HCT116 (cell line): ENCODE data around the gene GJC1. TPM values are rescaled to one million over a fixed set of nuclear protein-coding genes. Genes with fewer than 3 reads are reported as not detected.

Source experiments
- ATAC-seq: fragments of 200-7000 bp; cut with Tn5 transposase; 2 replicates; pipeline ENCODE4 v1.9.1; 2020; ENCODE audit warnings: mild to moderate bottlenecking, moderate library complexity
- BruUV-seq: library from RNA; stranded (reverse); fragments of 400-500 nt; replicated peaks from 2 replicates; lab custom pipeline; 2021; lab: Mats Ljungman, UMichigan
- CTCF ChIA-PET: fragments of 300-600 bp; sonication (Branson Sonifier 250); formaldehyde crosslinking; loops from one replicate; lab custom pipeline; 2021; ENCODE audit warnings: antibody characterized with exemption; lab: Charles Lee
- POLR2A ChIA-PET: fragments of 300-600, 350-600 bp; sonication (Branson Sonifier 250); formaldehyde crosslinking; loops from one replicate; lab custom pipeline; 2021; ENCODE audit warnings: antibody characterized with exemption; lab: Charles Lee
- RAD21 ChIA-PET, 2 experiments: fragments of 300-600 bp; sonication (Branson Sonifier 250); formaldehyde crosslinking; loops; one replicate each; lab custom pipeline; 2023; ENCODE audit warnings: low total read pairs in 2 of 2; ENCODE audit not compliant: uncharacterized antibody in 2 of 2, unreplicated experiment in 2 of 2, low non-redundant PET in 1 of 2; lab: Charles Lee
- DNase-seq: peaks from one replicate; pipeline ENCODE4 v3.0.0-alpha.2; 2010; ENCODE audit warnings: low read depth, low spot score
- H2AFZ ChIP-seq: fragments of 200-600 bp; shearing (Covaris generic), sonication (generic); 2 replicates; pipeline ENCODE4 v1.6.1; 2017; ENCODE audit warnings: low read depth, mixed run types, mixed read lengths, antibody characterized with exemption, low read length; ENCODE audit not compliant: poor library complexity, severe bottlenecking
- H3K27ac ChIP-seq: 2 replicates; pipeline ENCODE4 v1.5.1; 2012; ENCODE audit warnings: low read depth, low read length
- H3K27me3 ChIP-seq: fragments of 200-600 bp; sonication (generic); 2 replicates; pipeline ENCODE4 v1.6.1; 2016; ENCODE audit warnings: mixed run types, low read length, mixed read lengths; ENCODE audit not compliant: insufficient read depth
- H3K36me3 ChIP-seq, 2 experiments: fragments of 200-500 bp in 1 of 2; fragments of 200-600 bp in 1 of 2; sonication (Bioruptor generic) in 1 of 2; sonication (generic) in 1 of 2; 2 replicates each; pipeline versions ENCODE4 v1.5.1 to v1.6.1; 2014 to 2016; ENCODE audit warnings: low read length in 2 of 2, inconsistent platforms in 1 of 2, mixed read lengths in 1 of 2, mixed run types in 1 of 2; ENCODE audit not compliant: insufficient read depth in 2 of 2, control insufficient read depth in 1 of 2
- H3K4me1 ChIP-seq, 2 experiments: fragments of 200-600 bp in 1 of 2; sonication (generic) in 1 of 2; 2 replicates each; pipeline versions ENCODE4 v1.5.1 to v1.6.1; 2012 to 2017; ENCODE audit warnings: low read length in 2 of 2, inconsistent platforms in 1 of 2, mild to moderate bottlenecking in 1 of 2, mixed read lengths in 1 of 2, mixed run types in 1 of 2, moderate library complexity in 1 of 2; ENCODE audit not compliant: insufficient read depth in 2 of 2, control insufficient read depth in 1 of 2
- H3K4me2 ChIP-seq: fragments of 200-600 bp; sonication (generic); 2 replicates; pipeline ENCODE4 v1.6.1; 2017; ENCODE audit warnings: mixed run types, low read length, mixed read lengths
- H3K4me3 ChIP-seq, 2 experiments: fragments of 200-600 bp in 1 of 2; sonication (generic) in 1 of 2; replicated peaks in 1 of 2; 2 replicates each; pipeline ENCODE4 v1.5.1; 2011 to 2016; ENCODE audit warnings: low read length in 2 of 2, control low read depth in 1 of 2, low read depth in 1 of 2, mild to moderate bottlenecking in 1 of 2, mixed read lengths in 1 of 2, mixed run types in 1 of 2
- H3K79me2 ChIP-seq: fragments of 200-600 bp; sonication (generic); 2 replicates; pipeline ENCODE4 v1.6.1; 2017; ENCODE audit warnings: mild to moderate bottlenecking, mixed run types, low read length, moderate library complexity, mixed read lengths; ENCODE audit not compliant: insufficient read depth
- H3K9ac ChIP-seq: fragments of 200-600 bp; sonication (generic); 2 replicates; pipeline ENCODE4 v1.6.1; 2016; ENCODE audit warnings: low read length, mixed read lengths
- H3K9me2 ChIP-seq: fragments of 200-600 bp; sonication (generic), shearing (Covaris generic); 2 replicates; pipeline ENCODE4 v1.6.1; 2017; ENCODE audit warnings: mixed run types, mild to moderate bottlenecking, moderate library complexity; ENCODE audit not compliant: insufficient read depth
- H3K9me3 ChIP-seq, 2 experiments: fragments of 200-500 bp in 1 of 2; fragments of 200-600 bp in 1 of 2; sonication (Bioruptor generic) in 1 of 2; sonication (generic) in 1 of 2; 2 replicates each; pipeline ENCODE4 v1.6.1; 2014 to 2017; ENCODE audit warnings: low read length in 2 of 2, mixed read lengths in 2 of 2, inconsistent platforms in 1 of 2, low read depth in 1 of 2, mild to moderate bottlenecking in 1 of 2, mixed run types in 1 of 2, moderate library complexity in 1 of 2; ENCODE audit not compliant: control insufficient read depth in 1 of 2, insufficient read depth in 1 of 2
- H4K20me1 ChIP-seq: fragments of 200-600 bp; sonication (generic), shearing (Covaris generic); 2 replicates; pipeline ENCODE4 v1.6.1; 2017; ENCODE audit warnings: mixed run types, mild to moderate bottlenecking, moderate library complexity; ENCODE audit not compliant: insufficient read depth
- CBX3 ChIP-seq: IDR thresholded peaks from 2 replicates; pipeline ENCODE4 v1.6.1; 2012; ENCODE audit warnings: low read depth
- CEBPB ChIP-seq: IDR thresholded peaks from 2 replicates; pipeline ENCODE4 v1.6.1; 2012; ENCODE audit warnings: low read depth
- EGR1 ChIP-seq: IDR thresholded peaks from 2 replicates; pipeline ENCODE4 v1.6.1; 2012; ENCODE audit warnings: low read depth
- EZH2phosphoT487 ChIP-seq: fragments of 200-600 bp; IDR thresholded peaks from 2 replicates; pipeline ENCODE4 v1.6.1; 2018; ENCODE audit warnings: antibody characterized with exemption, borderline replicate concordance
- FOSL1 ChIP-seq: IDR thresholded peaks from 2 replicates; pipeline ENCODE4 v1.6.1; 2012; ENCODE audit warnings: low read depth
- JUND ChIP-seq: IDR thresholded peaks from 2 replicates; pipeline ENCODE4 v1.6.1; 2012
- RAD21 ChIP-seq: IDR thresholded peaks from 2 replicates; pipeline ENCODE4 v1.6.1; 2012; ENCODE audit warnings: low read depth, mild to moderate bottlenecking
- SIN3A ChIP-seq: IDR thresholded peaks from 2 replicates; pipeline ENCODE4 v1.6.1; 2012; ENCODE audit warnings: low read depth
- SP1 ChIP-seq: IDR thresholded peaks from 2 replicates; pipeline ENCODE4 v1.6.1; 2012; ENCODE audit warnings: low read depth
- TCF7L2 ChIP-seq: IDR thresholded peaks from 2 replicates; pipeline ENCODE4 v1.7.0; 2011; ENCODE audit warnings: borderline replicate concordance, inconsistent platforms; ENCODE audit not compliant: insufficient read depth, insufficient read length; ENCODE audit errors: extremely low read depth
- ZNF274 ChIP-seq: fragments of 200-500 bp; sonication (Bioruptor generic); IDR thresholded peaks from 2 replicates; pipeline ENCODE4 v1.6.1; 2014; ENCODE audit warnings: mild to moderate bottlenecking, low read depth, low read length, inconsistent platforms
- intact Hi-C: fragments of 100-400 bp; cut with micrococcal nuclease; formaldehyde crosslinking; loops from 2 replicates; pipeline ENCODE4 v1.10.0; 2022
- total RNA-seq: library from RNA; stranded (reverse); gene quantifications from one replicate; pipeline ENCODE4 v1.2.1, GENCODE V29; 2021; ENCODE audit not compliant: unreplicated experiment
- TF ChIP-seq, protein P1 (sequence below): IDR thresholded peaks from 2 replicates; pipeline ENCODE4 v1.6.1; 2012; ENCODE audit warnings: low read depth
- TF ChIP-seq, protein P2 (sequence below): IDR thresholded peaks from 2 replicates; pipeline ENCODE4 v1.6.1; 2012
- TF ChIP-seq, protein P3 (sequence below), 3 experiments: fragments of 200-600 bp in 1 of 3; sonication (generic) in 1 of 3; IDR thresholded peaks in 2 of 3; conservative IDR thresholded peaks in 1 of 3; 2 replicates each; pipeline ENCODE4 v1.5.1; 2012 to 2017; ENCODE audit warnings: low read depth in 2 of 3, low read length in 2 of 3, antibody characterized with exemption in 1 of 3, borderline replicate concordance in 1 of 3, control low read depth in 1 of 3, mild to moderate bottlenecking in 1 of 3, mixed read lengths in 1 of 3, mixed run types in 1 of 3, moderate library complexity in 1 of 3; ENCODE audit not compliant: insufficient read depth in 1 of 3
- TF ChIP-seq, protein P4 (sequence below): IDR thresholded peaks from 2 replicates; pipeline ENCODE4 v1.6.1; 2011; ENCODE audit warnings: mild to moderate bottlenecking, low read length, moderate library complexity; ENCODE audit not compliant: insufficient replicate concordance; ENCODE audit errors: extremely low read depth

The GJC1 gene
- total RNA-seq, 1 experiment from 2014 or later: 62.4 TPM

DNA sequence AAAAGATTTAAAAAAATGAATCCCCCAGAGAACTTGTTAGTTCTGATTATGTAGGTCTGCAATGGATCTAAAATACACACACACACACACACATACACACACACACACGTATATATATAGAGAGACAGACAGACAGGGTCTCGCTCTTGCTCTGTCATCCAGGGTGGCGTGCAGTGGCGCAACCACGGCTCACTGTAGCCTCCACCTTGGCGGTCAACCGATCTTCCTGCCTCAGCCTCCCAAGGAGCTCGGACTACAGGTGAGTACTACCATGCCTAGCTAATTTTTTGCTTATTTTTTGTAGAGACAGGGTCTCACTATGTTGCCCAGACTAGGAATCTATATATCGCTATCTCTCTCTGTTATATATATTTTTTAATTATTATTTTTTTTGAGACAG is 33.4 kb downstream of the GJC1 start:
- Histone ChIP-seq H3K4me2 (0 out of 2 replicates have a peak overlapping the region, but pooled peaks have one; percentile 65), H4K20me1 (no peaks in the 10 kb centered on the region), H3K4me1 (peaks cover 15 to 57% of the 10 kb centered on the region in 2 experiments), H3K27me3 (no peaks in the 10 kb centered on the region), H3K9me3 (no peaks in the 10 kb centered on the region), H3K79me2 (peaks cover 31% of the 10 kb centered on the region), H3K9me2 (no peaks in the 10 kb centered on the region), H3K36me3 (peaks cover 2 to 23% of the 10 kb centered on the region in 2 experiments; a peak in 2 of 4 replicates), H3K27ac (0 out of 2 replicates have a peak overlapping the region, but pooled peaks have one; percentile 61), H3K9ac (no peak overlapping the region), H3K4me3 (no peak overlapping the region), H2AFZ (no peak overlapping the region)
- no TSS peak for BruUV-seq
- ChIA-PET POLR2A (no interaction called here), RAD21 (no interaction called here), CTCF (no interaction called here)
- intact Hi-C loops: no loop called here
- no peak for ATAC-seq
- no peak for DNase-seq
- TF ChIP-seq, protein P1, sequence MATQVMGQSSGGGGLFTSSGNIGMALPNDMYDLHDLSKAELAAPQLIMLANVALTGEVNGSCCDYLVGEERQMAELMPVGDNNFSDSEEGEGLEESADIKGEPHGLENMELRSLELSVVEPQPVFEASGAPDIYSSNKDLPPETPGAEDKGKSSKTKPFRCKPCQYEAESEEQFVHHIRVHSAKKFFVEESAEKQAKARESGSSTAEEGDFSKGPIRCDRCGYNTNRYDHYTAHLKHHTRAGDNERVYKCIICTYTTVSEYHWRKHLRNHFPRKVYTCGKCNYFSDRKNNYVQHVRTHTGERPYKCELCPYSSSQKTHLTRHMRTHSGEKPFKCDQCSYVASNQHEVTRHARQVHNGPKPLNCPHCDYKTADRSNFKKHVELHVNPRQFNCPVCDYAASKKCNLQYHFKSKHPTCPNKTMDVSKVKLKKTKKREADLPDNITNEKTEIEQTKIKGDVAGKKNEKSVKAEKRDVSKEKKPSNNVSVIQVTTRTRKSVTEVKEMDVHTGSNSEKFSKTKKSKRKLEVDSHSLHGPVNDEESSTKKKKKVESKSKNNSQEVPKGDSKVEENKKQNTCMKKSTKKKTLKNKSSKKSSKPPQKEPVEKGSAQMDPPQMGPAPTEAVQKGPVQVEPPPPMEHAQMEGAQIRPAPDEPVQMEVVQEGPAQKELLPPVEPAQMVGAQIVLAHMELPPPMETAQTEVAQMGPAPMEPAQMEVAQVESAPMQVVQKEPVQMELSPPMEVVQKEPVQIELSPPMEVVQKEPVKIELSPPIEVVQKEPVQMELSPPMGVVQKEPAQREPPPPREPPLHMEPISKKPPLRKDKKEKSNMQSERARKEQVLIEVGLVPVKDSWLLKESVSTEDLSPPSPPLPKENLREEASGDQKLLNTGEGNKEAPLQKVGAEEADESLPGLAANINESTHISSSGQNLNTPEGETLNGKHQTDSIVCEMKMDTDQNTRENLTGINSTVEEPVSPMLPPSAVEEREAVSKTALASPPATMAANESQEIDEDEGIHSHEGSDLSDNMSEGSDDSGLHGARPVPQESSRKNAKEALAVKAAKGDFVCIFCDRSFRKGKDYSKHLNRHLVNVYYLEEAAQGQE: no peak
- TF ChIP-seq SIN3A: no peak
- TF ChIP-seq CBX3: no peak
- no peak for TF ChIP-seq EGR1
- no peak for TF ChIP-seq TCF7L2
- no peak for TF ChIP-seq RAD21
- no peak for TF ChIP-seq JUND
- no peak for TF ChIP-seq CEBPB
- TF ChIP-seq EZH2phosphoT487: no peak
- TF ChIP-seq SP1: no peak
- TF ChIP-seq, protein P2, sequence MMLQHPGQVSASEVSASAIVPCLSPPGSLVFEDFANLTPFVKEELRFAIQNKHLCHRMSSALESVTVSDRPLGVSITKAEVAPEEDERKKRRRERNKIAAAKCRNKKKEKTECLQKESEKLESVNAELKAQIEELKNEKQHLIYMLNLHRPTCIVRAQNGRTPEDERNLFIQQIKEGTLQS: no peak
- TF ChIP-seq, protein P3, sequence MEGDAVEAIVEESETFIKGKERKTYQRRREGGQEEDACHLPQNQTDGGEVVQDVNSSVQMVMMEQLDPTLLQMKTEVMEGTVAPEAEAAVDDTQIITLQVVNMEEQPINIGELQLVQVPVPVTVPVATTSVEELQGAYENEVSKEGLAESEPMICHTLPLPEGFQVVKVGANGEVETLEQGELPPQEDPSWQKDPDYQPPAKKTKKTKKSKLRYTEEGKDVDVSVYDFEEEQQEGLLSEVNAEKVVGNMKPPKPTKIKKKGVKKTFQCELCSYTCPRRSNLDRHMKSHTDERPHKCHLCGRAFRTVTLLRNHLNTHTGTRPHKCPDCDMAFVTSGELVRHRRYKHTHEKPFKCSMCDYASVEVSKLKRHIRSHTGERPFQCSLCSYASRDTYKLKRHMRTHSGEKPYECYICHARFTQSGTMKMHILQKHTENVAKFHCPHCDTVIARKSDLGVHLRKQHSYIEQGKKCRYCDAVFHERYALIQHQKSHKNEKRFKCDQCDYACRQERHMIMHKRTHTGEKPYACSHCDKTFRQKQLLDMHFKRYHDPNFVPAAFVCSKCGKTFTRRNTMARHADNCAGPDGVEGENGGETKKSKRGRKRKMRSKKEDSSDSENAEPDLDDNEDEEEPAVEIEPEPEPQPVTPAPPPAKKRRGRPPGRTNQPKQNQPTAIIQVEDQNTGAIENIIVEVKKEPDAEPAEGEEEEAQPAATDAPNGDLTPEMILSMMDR (IDR thresholded peaks at IDR 0.05 in 2 of 3, conservative IDR thresholded peaks at IDR 0.05 in 1 of 3; ENCODE audit: borderline replicate concordance in 1 of 3, insufficient read depth in 1 of 3, low read depth in 2 of 3, low read length in 2 of 3): no peak
- TF ChIP-seq FOSL1: no peak
- no peak for TF ChIP-seq ZNF274
- TF ChIP-seq, protein P4, sequence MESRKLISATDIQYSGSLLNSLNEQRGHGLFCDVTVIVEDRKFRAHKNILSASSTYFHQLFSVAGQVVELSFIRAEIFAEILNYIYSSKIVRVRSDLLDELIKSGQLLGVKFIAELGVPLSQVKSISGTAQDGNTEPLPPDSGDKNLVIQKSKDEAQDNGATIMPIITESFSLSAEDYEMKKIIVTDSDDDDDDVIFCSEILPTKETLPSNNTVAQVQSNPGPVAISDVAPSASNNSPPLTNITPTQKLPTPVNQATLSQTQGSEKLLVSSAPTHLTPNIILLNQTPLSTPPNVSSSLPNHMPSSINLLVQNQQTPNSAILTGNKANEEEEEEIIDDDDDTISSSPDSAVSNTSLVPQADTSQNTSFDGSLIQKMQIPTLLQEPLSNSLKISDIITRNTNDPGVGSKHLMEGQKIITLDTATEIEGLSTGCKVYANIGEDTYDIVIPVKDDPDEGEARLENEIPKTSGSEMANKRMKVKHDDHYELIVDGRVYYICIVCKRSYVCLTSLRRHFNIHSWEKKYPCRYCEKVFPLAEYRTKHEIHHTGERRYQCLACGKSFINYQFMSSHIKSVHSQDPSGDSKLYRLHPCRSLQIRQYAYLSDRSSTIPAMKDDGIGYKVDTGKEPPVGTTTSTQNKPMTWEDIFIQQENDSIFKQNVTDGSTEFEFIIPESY: no peak
